Mesendoderm (in vitro differentiated cells): ENCODE measurements around the gene MAML3.
A peak's percentile ranks its signal among the peaks of the same experiment; 100 is the strongest.

Source experiments
- DNase-seq: peaks from one replicate; pipeline ENCODE4 v3.0.0; 2013
- H2AK5ac ChIP-seq: 2 replicates; pipeline ENCODE4 v1.6.1; 2013; ENCODE audit warnings: low read length, inconsistent platforms
- H2BK120ac ChIP-seq: 2 replicates; pipeline ENCODE4 v1.6.1; 2013; ENCODE audit warnings: low read depth, mild to moderate bottlenecking, low read length, moderate library complexity, mixed read lengths
- H2BK15ac ChIP-seq: replicated peaks from 2 replicates; pipeline ENCODE4 v1.6.1; 2013; ENCODE audit warnings: low read depth, mild to moderate bottlenecking, moderate library complexity
- H2BK5ac ChIP-seq: 2 replicates; pipeline ENCODE4 v1.6.1; 2013; ENCODE audit warnings: low read length, inconsistent platforms
- H3K18ac ChIP-seq: 2 replicates; pipeline ENCODE4 v1.6.1; 2013; ENCODE audit warnings: mild to moderate bottlenecking, low read length, mixed read lengths
- H3K23ac ChIP-seq: one replicate; pipeline ENCODE4 v1.6.1; 2013; ENCODE audit warnings: low read length
- H3K27ac ChIP-seq: 2 replicates; pipeline ENCODE4 v1.5.1; 2013; ENCODE audit warnings: low read depth, mild to moderate bottlenecking, inconsistent platforms, low read length, moderate library complexity
- H3K27me3 ChIP-seq: 2 replicates; pipeline ENCODE4 v1.6.1; 2013; ENCODE audit warnings: low read length, control low read depth, mild to moderate bottlenecking, inconsistent platforms; ENCODE audit not compliant: insufficient read depth, poor library complexity
- H3K36me3 ChIP-seq: 2 replicates; pipeline ENCODE4 v1.6.1; 2013; ENCODE audit warnings: low read length, inconsistent platforms; ENCODE audit not compliant: control insufficient read depth, insufficient read depth
- H3K4ac ChIP-seq: one replicate; pipeline ENCODE4 v1.6.1; 2013; ENCODE audit warnings: low read depth, mild to moderate bottlenecking, low read length, moderate library complexity
- H3K4me1 ChIP-seq: 2 replicates; pipeline ENCODE4 v1.6.1; 2013; ENCODE audit warnings: low read depth, low read length, inconsistent platforms; ENCODE audit not compliant: control insufficient read depth
- H3K4me2 ChIP-seq: 2 replicates; pipeline ENCODE4 v1.6.1; 2013; ENCODE audit warnings: low read length
- H3K4me3 ChIP-seq: 2 replicates; pipeline ENCODE4 v1.5.1; 2013; ENCODE audit warnings: mild to moderate bottlenecking, low read length
- H3K56ac ChIP-seq: one replicate; pipeline ENCODE4 v1.6.1; 2013; ENCODE audit warnings: low read length
- H3K79me1 ChIP-seq: 2 replicates; pipeline ENCODE4 v1.6.1; 2013; ENCODE audit warnings: low read length, inconsistent platforms
- H3K79me2 ChIP-seq: 2 replicates; pipeline ENCODE4 v1.6.1; 2013; ENCODE audit warnings: mild to moderate bottlenecking, low read length; ENCODE audit not compliant: control insufficient read depth, insufficient read depth
- H3K9ac ChIP-seq: 2 replicates; pipeline ENCODE4 v1.6.1; 2013; ENCODE audit warnings: low read length, inconsistent platforms
- H4K5ac ChIP-seq: one replicate; pipeline ENCODE4 v1.6.1; 2013; ENCODE audit warnings: low read length
- H4K8ac ChIP-seq: one replicate; pipeline ENCODE4 v1.6.1; 2013; ENCODE audit warnings: low read depth, mild to moderate bottlenecking, control low read depth, low read length, moderate library complexity
- WGBS: extraction: QIAGEN DNeasy Blood & Tissue Kit; methylation state at CpG from one replicate; pipeline ENCODE4 v1.1.7; 2013; ENCODE audit warnings: low lambda C conversion rate, missing lambda C conversion rate; ENCODE audit not compliant: insufficient coverage; ENCODE audit errors: extremely low coverage; 5-methylcytosine and 5-hydroxymethylcytosine counted together

Gene MAML3

DNA sequence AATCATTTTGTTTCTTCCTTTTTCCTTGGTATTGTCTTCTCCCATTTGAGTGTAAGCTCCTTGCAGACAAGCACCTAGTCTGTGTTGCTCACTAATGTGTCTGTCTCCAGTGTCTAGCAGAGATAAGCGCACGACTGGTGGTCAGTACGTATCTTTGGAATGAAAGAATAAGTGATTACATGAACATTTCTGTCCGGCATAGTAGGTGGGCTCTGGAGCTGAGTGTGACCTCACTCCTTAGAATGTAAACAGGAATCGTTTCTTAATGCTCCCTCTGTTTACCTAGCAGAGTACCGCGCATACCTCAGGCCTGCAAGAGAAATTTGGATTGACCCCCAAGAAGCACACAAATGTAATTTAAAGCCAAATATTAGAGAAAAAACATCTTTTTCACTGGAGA lies 235.4 kb downstream of the MAML3 start:
- DNase-seq, result no peak
- Histone ChIP-seq H2BK15ac (no peak overlapping the region), H3K79me1 (peaks cover 2% of the 10 kb centered on the region), H3K27me3 (no peaks in the 10 kb centered on the region), H2BK5ac (no peak overlapping the region), H3K4me3 (no peak overlapping the region), H3K9ac (no peak overlapping the region), H3K36me3 (no peaks in the 10 kb centered on the region), H3K56ac (no peak overlapping the region), H4K5ac (no peak overlapping the region), H3K27ac (no peak overlapping the region), H3K4me2 (no peak overlapping the region), H3K4ac (no peak overlapping the region), H2AK5ac (no peak overlapping the region), H3K18ac (no peak overlapping the region), H3K23ac (no peak overlapping the region), H2BK120ac (no peak overlapping the region), H4K8ac (no peak overlapping the region), H3K79me2 (no peaks in the 10 kb centered on the region), H3K4me1 (peaks cover 5% of the 10 kb centered on the region)
- no CpG with 5 or more reads among the region's 7 CpGs for WGBS

DNA sequence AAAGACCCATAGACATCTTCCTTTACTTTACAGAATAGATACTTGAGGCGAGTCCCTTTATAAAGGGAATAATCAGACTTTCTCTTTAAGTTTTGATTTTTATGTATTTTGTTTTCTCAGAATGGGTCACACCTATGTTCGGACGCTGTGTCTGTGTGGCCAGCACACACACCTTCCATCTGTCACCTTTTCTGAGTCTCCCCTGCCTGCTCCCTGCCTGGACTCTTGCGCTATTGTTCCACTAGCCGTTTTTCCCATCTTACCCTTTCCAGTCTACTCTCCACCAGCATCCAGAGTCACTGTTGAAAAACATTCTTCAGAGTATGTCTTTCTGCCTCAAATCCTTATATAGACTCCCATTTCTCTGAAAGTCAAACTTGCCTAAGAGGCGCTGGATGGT lies 236.1 kb downstream of the MAML3 start:
- Histone ChIP-seq H2BK5ac (no peak overlapping the region), H3K18ac (no peak overlapping the region), H3K79me2 (no peaks in the 10 kb centered on the region), H3K23ac (no peak overlapping the region), H2BK120ac (no peak overlapping the region), H2BK15ac (no peak overlapping the region), H4K5ac (no peak overlapping the region), H3K9ac (no peak overlapping the region), H3K27ac (no peak overlapping the region), H3K4me1 (peaks cover 5% of the 10 kb centered on the region), H2AK5ac (no peak overlapping the region), H3K4me2 (no peak overlapping the region), H3K36me3 (no peaks in the 10 kb centered on the region), H3K4ac (no peak overlapping the region), H3K79me1 (peaks cover 2% of the 10 kb centered on the region), H3K4me3 (no peak overlapping the region), H3K56ac (no peak overlapping the region), H4K8ac (no peak overlapping the region), H3K27me3 (no peaks in the 10 kb centered on the region)
- no peak for DNase-seq
- WGBS, result no CpG with 5 or more reads among the region's 6 CpGs

DNA sequence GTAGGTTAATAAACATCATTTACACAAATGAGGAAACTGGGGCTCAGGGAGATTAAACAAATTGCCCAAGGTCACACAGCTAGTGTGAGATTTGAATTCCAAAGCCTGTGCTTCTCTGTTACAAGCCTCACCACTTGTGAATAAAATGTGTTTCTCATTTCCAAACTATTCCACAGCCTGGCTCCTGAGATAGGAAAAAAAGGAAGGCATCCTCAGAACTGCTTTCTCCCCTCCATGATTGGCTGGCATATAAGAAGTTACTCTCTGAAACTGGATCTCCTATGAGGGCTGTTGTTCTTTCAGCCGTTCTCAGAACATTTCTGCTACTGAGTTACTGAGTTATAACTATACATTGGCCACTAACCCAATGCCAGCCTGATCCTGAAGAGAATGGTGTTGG lies 237.9 kb downstream of the MAML3 start:
- no CpG with 5 or more reads among the region's 1 CpG for WGBS
- no peak overlapping the region for H4K5ac ChIP-seq
- no peak overlapping the region for H3K56ac ChIP-seq
- no peak for DNase-seq
- H2BK5ac ChIP-seq, result no peak overlapping the region
- no peaks in the 10 kb centered on the region for H3K27me3 ChIP-seq
- no peak overlapping the region for H4K8ac ChIP-seq
- H2BK120ac ChIP-seq, result no peak overlapping the region
- peaks cover 2% of the 10 kb centered on the region for H3K4me1 ChIP-seq
- H3K23ac ChIP-seq, result no peak overlapping the region
- H3K79me2 ChIP-seq, result no peaks in the 10 kb centered on the region
- no peaks in the 10 kb centered on the region for H3K36me3 ChIP-seq
- no peak overlapping the region for H3K4me3 ChIP-seq
- H3K79me1 ChIP-seq, result no peaks in the 10 kb centered on the region
- no peak overlapping the region for H3K18ac ChIP-seq
- no peak overlapping the region for H3K27ac ChIP-seq
- H2BK15ac ChIP-seq, result no peak overlapping the region
- H2AK5ac ChIP-seq, result no peak overlapping the region
- H3K9ac ChIP-seq, result no peak overlapping the region
- H3K4me2 ChIP-seq, result no peak overlapping the region
- H3K4ac ChIP-seq, result no peak overlapping the region

DNA sequence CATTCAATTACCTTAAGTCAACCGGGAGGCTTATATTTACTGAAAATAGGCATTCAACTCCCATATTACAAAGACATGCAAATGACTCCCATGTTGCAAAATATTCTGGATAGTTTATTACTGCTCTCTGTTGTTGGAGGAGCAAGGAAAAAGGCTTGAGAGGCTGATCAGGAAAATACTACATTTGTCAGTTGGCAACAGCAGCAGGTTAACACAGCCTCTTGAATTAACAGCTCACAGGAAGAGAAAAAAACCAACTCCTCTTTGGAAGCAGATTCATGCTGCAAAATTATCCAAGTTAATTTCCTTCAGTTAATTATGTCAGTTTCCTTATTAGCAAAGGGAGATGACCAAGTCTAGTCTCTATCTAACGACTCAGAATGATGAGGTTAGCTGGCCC lies 238.9 kb downstream of the MAML3 start:
- H4K5ac ChIP-seq, result no peak overlapping the region
- H2BK120ac ChIP-seq, result no peak overlapping the region
- no peak overlapping the region for H3K56ac ChIP-seq
- no peak overlapping the region for H3K4me2 ChIP-seq
- no peak overlapping the region for H3K27ac ChIP-seq
- DNase-seq, result no peak
- H3K79me2 ChIP-seq, result no peaks in the 10 kb centered on the region
- H3K4me1 ChIP-seq, result peaks cover 2% of the 10 kb centered on the region
- no peaks in the 10 kb centered on the region for H3K36me3 ChIP-seq
- no peak overlapping the region for H2BK5ac ChIP-seq
- no peak overlapping the region for H3K18ac ChIP-seq
- no peak overlapping the region for H3K9ac ChIP-seq
- no peak overlapping the region for H3K4ac ChIP-seq
- no peak overlapping the region for H3K23ac ChIP-seq
- H4K8ac ChIP-seq, result no peak overlapping the region
- H3K27me3 ChIP-seq, result no peaks in the 10 kb centered on the region
- no CpG with 5 or more reads among the region's 2 CpGs for WGBS
- no peak overlapping the region for H2AK5ac ChIP-seq
- H3K79me1 ChIP-seq, result no peaks in the 10 kb centered on the region
- no peak overlapping the region for H3K4me3 ChIP-seq
- no peak overlapping the region for H2BK15ac ChIP-seq

DNA sequence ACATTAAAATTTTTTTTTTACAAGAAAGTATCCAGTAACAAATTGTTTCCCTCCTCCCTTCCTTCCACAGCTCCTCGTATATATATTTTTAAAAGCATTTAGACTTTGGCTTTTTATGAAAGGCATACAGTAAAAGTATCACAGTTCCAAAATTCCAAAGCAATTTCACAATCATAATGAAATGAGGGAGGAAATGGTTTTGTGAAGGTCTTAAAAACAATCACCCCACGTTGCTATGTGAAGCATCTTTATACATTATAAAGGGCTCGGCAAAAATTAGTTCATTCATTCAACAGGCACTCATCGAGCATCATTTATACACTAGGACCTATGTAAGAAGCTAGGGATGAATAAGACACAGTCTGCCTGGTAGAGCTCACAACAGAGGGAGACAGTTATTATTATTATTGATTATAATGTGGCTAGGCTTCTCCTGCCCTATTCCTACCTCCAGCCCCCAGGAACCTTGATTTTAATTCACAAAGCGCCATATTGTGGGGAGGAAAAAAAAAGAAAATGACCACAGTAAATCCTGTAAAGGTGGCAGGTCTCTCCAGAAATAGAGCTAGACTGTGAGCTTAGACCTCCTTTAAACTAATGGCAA lies 239.9 kb downstream of the MAML3 start:
- no peaks in the 10 kb centered on the region for H3K79me1 ChIP-seq
- no peak for DNase-seq
- H2BK5ac ChIP-seq, result no peak overlapping the region
- no peak overlapping the region for H3K4me3 ChIP-seq
- no peak overlapping the region for H2BK15ac ChIP-seq
- no peak overlapping the region for H3K27ac ChIP-seq
- no peak overlapping the region for H3K23ac ChIP-seq
- no peak overlapping the region for H4K5ac ChIP-seq
- no peak overlapping the region for H3K18ac ChIP-seq
- H2AK5ac ChIP-seq, result no peak overlapping the region
- no peak overlapping the region for H3K56ac ChIP-seq
- no peaks in the 10 kb centered on the region for H3K27me3 ChIP-seq
- H3K36me3 ChIP-seq, result no peaks in the 10 kb centered on the region
- WGBS, result no CpG with 5 or more reads among the region's 5 CpGs
- no peak overlapping the region for H4K8ac ChIP-seq
- no peak overlapping the region for H3K9ac ChIP-seq
- no peaks in the 10 kb centered on the region for H3K79me2 ChIP-seq
- H3K4me1 ChIP-seq, result peaks cover 2% of the 10 kb centered on the region
- H3K4me2 ChIP-seq, result no peak overlapping the region
- H3K4ac ChIP-seq, result no peak overlapping the region
- no peak overlapping the region for H2BK120ac ChIP-seq

DNA sequence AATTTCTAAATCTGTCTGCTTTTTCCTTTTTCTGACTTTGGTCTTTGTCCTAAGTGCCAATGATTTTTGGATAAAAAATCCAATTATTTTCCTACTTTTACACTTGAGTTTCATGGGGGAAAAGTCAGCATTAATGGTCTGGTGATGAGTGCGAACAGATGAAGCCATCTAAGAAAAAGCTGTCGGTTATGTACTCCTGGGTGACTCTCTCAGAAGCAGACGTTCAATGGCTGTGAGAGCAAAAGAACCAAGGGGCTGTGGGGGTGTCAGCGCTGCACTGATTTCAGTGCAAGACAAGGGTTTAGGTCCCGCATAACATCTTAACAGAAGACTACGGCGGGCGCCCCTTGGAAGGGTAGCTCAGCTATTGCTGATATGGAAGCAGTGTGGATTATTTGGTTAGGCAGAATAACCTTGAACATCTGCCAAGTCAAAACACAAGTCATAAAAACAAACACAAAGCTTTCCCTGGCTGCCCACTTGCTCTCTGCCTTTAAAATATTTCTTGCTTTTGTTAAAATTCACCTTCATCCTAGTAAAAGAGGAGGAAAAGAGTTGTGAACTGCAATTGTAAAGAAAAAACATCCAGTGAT lies 240.5 kb downstream of the MAML3 start:
- Histone ChIP-seq H3K79me2 (no peaks in the 10 kb centered on the region), H3K4me3 (no peak overlapping the region), H3K18ac (peak overlapping the region; percentile 5), H2BK5ac (no peak overlapping the region), H2BK120ac (no peak overlapping the region), H3K27me3 (no peaks in the 10 kb centered on the region), H3K9ac (no peak overlapping the region), H3K4me1 (peaks cover 2% of the 10 kb centered on the region), H3K79me1 (no peaks in the 10 kb centered on the region), H2BK15ac (no peak overlapping the region), H3K23ac (no peak overlapping the region), H2AK5ac (no peak overlapping the region), H3K4ac (no peak overlapping the region), H3K27ac (no peak overlapping the region), H4K8ac (no peak overlapping the region), H4K5ac (no peak overlapping the region), H3K36me3 (no peaks in the 10 kb centered on the region), H3K4me2 (no peak overlapping the region), H3K56ac (no peak overlapping the region)
- WGBS, result no CpG with 5 or more reads among the region's 8 CpGs
- DNase-seq, result no peak
